Measurements from ENCODE around the gene SLC39A13. TPM values are rescaled to one million over a fixed set of nuclear protein-coding genes. Genes with fewer than 3 reads are reported as not detected.

SLC39A13 gene
- total RNA-seq, 1 donor from 2014 or later = 72.8 TPM

GRCh38 chr11:47461876-47462275 is 53.5 kb downstream of the SLC39A13 start:
- DNase-seq = no peak

DNA sequence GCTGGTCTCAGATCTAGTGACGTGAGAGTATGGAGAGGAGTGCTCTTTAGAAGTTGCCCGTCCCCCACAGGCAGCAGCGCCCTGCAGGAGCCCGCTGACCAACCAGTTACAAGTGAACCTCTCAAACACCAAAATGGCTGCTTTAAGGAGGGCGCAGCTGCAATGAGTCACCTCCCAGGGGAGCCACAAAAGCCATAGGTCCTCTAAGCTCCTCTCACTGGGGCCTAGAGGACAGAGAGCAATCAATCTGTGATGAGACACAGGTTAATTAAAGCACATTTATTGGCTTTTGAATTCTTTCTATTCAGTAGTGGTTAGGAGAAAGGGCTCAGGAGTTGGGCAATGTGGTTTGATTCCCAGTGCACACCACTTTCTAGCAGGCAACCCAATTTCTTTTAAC is 56.1 kb downstream of the SLC39A13 start:
- DNase-seq = no peak

Other genes with a start within 250 kb of the SLC39A13 start
- 132 and 177 TPM in 2 replicates for gene ARFGAP2, start 231.7 kb upstream of the SLC39A13 start, total RNA-seq
- gene PACSIN3, start 222.2 kb upstream of the SLC39A13 start, total RNA-seq = 16.7 and 23.2 TPM in 2 replicates
- 59.2 and 71.9 TPM in 2 replicates for gene DDB2, start 193.6 kb upstream of the SLC39A13 start, total RNA-seq
- gene ACP2, start 159.8 kb upstream of the SLC39A13 start, total RNA-seq = 52.6 and 64.2 TPM in 2 replicates
- 34.7 and 36.6 TPM in 2 replicates for gene NR1H3, start 150.6 kb upstream of the SLC39A13 start, total RNA-seq
- 29.8 and 33.6 TPM in 2 replicates for gene MADD, start 138.5 kb upstream of the SLC39A13 start, total RNA-seq
- not detected in 2 replicates for gene MYBPC3, start 55.9 kb upstream of the SLC39A13 start, total RNA-seq
- gene SPI1, start 30.0 kb upstream of the SLC39A13 start, total RNA-seq = not detected in 2 replicates
- gene PSMC3, start 17.8 kb downstream of the SLC39A13 start, total RNA-seq = 147 and 248 TPM in 2 replicates
- gene RAPSN, start 40.5 kb downstream of the SLC39A13 start, total RNA-seq = 0.17 and 0.19 TPM in 2 replicates
- gene CELF1, start 144.5 kb downstream of the SLC39A13 start, total RNA-seq = 97.0 and 115 TPM in 2 replicates
- 83.2 and 110 TPM in 2 replicates for gene PTPMT1, start 157.0 kb downstream of the SLC39A13 start, total RNA-seq
- gene KBTBD4, start 170.4 kb downstream of the SLC39A13 start, total RNA-seq = 39.3 and 51.7 TPM in 2 replicates
- gene NDUFS3, start 170.5 kb downstream of the SLC39A13 start, total RNA-seq = 57.3 and 101 TPM in 2 replicates
- gene FAM180B, start 178.1 kb downstream of the SLC39A13 start, total RNA-seq = not detected in 2 replicates
- 0.34 and 0.37 TPM in 2 replicates for gene C1QTNF4, start 185.8 kb downstream of the SLC39A13 start, total RNA-seq
- 104 and 133 TPM in 2 replicates for gene MTCH2, start 234.0 kb downstream of the SLC39A13 start, total RNA-seq